ENCODE data around the gene MFSD12.
A peak's percentile ranks its signal among the peaks of the same experiment; 100 is the strongest.
"Not testable (repeated sequence)": the region's sequence is repeated elsewhere in the genome, so short reads cannot be mapped to it uniquely, and the experiment has no call there.

MFSD12 gene

DNA sequence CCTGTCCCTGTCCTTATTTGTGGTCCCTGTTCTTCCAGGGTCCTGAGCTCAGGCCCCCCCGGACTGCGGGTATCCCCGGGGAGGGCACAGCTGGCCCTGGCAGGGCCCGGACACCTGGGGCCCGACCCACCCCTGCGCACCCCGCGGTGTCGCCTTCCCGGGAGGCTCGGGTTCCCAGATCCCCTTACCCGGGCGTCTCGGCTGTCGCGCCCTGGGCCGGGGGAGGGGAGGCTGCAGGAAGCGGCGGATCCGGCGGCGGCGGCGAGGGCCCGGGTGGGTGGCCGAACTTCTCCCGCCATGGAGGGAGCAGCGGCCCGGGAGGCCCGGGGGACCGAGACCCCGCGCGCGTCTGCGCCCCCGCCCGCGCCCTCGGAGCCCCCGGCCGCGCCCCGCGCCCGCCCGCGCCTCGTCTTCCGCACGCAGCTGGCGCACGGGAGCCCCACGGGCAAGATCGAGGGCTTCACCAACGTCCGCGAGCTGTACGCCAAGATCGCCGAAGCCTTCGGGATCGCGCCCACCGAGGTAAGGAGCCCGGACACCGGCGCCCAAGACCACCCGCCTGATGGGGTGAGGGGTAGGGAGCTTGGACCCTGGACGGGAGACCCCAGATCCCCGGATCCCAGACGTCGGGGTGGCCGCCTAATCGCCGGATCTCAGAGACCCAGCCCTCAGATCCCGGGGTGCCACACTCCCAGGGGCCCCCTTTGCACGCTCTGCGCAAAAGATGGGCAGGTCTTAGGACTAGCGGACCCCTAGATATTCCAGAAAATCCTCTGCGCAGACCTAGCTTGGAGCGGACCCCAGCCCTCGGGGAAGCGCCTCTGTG, 28.1 kb upstream of the MFSD12 start, which contains the start of gene GIPC3:
TSS of gene GIPC3 (plus strand) at position 178 of the 826 bp plus-strand sequence. CDS start at position 298, 120 bp downstream.
- Histone ChIP-seq H3K9me3 (ENCODE audit: control insufficient read depth in 1 of 2, low read length in 2 of 2) (no peaks in the 10 kb centered on the region), H3K27ac (ENCODE audit: low read depth, low read length) (no peak within 1 kb of the TSS), H3K27me3 (ENCODE audit: control insufficient read depth in 1 of 2, insufficient read depth in 2 of 2, low read length in 2 of 2) (peaks cover 4 to 5% of the 10 kb centered on the region in 2 donors), H3K36me3 (ENCODE audit: control insufficient read depth in 1 of 2, insufficient read depth in 2 of 2, low read length in 2 of 2) (no peaks in the 10 kb centered on the region), H3K4me1 (ENCODE audit: control insufficient read depth in 1 of 2, insufficient read depth in 2 of 2, low read length in 2 of 2) (no peaks in the 10 kb centered on the region), H3K9ac (ENCODE audit: low read depth in 1 of 2, low read length in 2 of 2) (no peak within 1 kb of the TSS), H3K4me3 (ENCODE audit: low read depth in 1 of 2, low read length in 2 of 2) (peak within 1 kb of the TSS; percentile 13 to 15)

DNA sequence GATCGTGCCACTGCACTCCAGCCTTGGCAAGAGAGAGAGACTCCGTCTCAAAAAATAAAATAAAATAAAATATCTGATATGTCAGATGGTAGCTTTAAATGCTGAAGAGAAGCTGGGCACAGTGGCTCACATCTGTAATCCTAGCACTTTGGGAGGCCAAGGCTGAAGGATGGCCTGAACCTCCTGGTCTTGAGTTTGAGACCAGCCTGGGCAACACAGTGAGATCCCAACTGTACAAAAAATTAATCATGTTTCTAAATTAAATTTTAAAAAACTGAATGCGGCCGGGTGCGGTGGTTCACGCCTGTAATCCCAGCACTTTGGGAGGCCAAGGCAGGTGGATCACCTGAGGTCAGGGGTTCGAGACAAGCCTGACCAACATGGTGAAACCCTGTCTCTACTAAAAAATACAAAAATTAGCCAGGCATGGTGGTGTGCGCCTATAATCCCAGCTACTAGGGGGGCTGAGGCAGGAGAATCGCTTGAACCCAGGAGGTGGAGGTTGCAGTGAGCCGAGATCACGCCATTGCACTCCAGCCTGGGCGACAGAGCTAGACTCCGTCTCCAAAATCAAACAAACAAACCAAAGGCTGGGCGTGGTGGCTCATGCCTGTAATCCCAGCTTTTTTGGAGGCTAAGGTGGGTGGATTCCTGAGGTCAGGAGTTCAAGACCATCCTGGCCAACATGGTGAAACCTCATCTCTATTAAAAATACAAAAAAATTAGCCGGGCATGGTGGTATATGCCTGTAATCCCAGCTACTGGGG, 26.8 kb upstream of the MFSD12 start:
- not testable (repeated sequence) for H3K36me3 ChIP-seq (ENCODE audit: control insufficient read depth in 1 of 2, insufficient read depth in 2 of 2, low read length in 2 of 2); H3K9ac ChIP-seq (ENCODE audit: low read depth in 1 of 2, low read length in 2 of 2); H3K27ac ChIP-seq (ENCODE audit: low read depth, low read length); H3K4me1 ChIP-seq (ENCODE audit: control insufficient read depth in 1 of 2, insufficient read depth in 2 of 2, low read length in 2 of 2); H3K4me3 ChIP-seq (ENCODE audit: low read depth in 1 of 2, low read length in 2 of 2); H3K27me3 ChIP-seq (ENCODE audit: control insufficient read depth in 1 of 2, insufficient read depth in 2 of 2, low read length in 2 of 2); H3K9me3 ChIP-seq (ENCODE audit: control insufficient read depth in 1 of 2, low read length in 2 of 2)

DNA sequence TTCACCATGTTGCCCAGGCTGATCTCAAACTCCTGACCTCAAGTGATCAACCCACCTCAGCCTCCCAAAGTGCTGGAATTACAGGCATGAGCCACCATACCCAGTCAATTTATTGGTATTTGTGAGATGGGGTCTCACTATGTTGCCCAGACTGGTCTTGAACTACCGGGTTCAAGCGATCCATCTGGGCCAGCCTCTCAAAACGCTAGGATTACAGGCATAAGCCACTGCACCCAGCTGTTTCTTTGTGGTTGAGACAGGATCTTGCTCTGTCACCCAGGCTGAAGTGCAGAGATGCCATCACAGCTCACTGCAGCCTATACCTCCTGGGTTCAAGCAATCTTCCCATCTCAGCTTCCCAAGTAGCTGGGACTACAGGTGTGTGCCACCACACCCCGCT, 24.4 kb upstream of the MFSD12 start:
- H3K36me3 ChIP-seq (ENCODE audit: control insufficient read depth in 1 of 2, insufficient read depth in 2 of 2, low read length in 2 of 2); H3K9me3 ChIP-seq (ENCODE audit: control insufficient read depth in 1 of 2, low read length in 2 of 2); H3K4me1 ChIP-seq (ENCODE audit: control insufficient read depth in 1 of 2, insufficient read depth in 2 of 2, low read length in 2 of 2); H3K9ac ChIP-seq (ENCODE audit: low read depth in 1 of 2, low read length in 2 of 2); H3K27me3 ChIP-seq (ENCODE audit: control insufficient read depth in 1 of 2, insufficient read depth in 2 of 2, low read length in 2 of 2); H3K27ac ChIP-seq (ENCODE audit: low read depth, low read length); H3K4me3 ChIP-seq (ENCODE audit: low read depth in 1 of 2, low read length in 2 of 2): not testable (repeated sequence)

DNA sequence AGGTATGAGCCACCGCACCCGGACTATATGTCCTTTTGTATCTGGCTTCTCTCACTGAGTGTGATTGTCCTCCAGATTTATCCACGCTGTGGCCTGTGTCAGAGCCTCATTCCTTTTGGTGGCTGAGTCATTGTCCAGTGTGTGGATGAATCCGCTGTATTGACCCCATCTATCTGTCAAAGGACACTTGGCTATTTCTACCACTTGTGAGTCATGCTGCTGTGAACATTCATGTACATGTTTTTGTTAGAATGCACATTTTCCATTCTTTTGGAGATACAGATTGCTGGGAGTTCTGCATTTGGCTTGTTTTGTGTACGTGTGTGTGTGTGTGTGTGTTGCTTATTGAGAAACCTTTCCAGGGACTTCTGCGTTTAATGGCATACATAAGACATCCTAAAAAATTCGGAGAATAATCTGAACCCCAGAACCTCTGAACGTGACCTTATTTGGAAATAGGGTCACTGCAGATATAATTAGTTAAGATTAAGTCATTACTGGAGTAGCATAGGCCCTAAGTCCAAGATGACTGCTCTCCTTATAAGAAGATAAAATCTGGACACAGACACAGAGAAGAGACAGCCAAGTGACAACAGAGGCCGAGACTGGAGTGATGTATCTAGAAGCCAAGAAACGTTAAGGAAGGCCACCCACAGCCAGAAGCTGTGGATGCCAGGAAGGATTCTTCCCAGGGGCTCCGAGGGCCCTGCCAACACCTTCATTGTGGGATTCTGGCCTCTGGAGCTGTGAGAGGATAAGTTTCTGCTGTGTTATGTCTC, 23.0 kb upstream of the MFSD12 start:
- no peak overlapping the region for H3K4me3 ChIP-seq (ENCODE audit: low read depth in 1 of 2, low read length in 2 of 2)
- H3K27me3 ChIP-seq (ENCODE audit: control insufficient read depth in 1 of 2, insufficient read depth in 2 of 2, low read length in 2 of 2): no peaks in the 10 kb centered on the region
- H3K27ac ChIP-seq (ENCODE audit: low read depth, low read length): peak overlapping the region; percentile 58
- peaks cover 11% of the 10 kb centered on the region in 2 donors for H3K4me1 ChIP-seq (ENCODE audit: control insufficient read depth in 1 of 2, insufficient read depth in 2 of 2, low read length in 2 of 2)
- H3K36me3 ChIP-seq (ENCODE audit: control insufficient read depth in 1 of 2, insufficient read depth in 2 of 2, low read length in 2 of 2): peaks cover 0 to 5% of the 10 kb centered on the region in 2 donors
- no peak overlapping the region for H3K9ac ChIP-seq (ENCODE audit: low read depth in 1 of 2, low read length in 2 of 2)
- H3K9me3 ChIP-seq (ENCODE audit: control insufficient read depth in 1 of 2, low read length in 2 of 2): no peaks in the 10 kb centered on the region

DNA sequence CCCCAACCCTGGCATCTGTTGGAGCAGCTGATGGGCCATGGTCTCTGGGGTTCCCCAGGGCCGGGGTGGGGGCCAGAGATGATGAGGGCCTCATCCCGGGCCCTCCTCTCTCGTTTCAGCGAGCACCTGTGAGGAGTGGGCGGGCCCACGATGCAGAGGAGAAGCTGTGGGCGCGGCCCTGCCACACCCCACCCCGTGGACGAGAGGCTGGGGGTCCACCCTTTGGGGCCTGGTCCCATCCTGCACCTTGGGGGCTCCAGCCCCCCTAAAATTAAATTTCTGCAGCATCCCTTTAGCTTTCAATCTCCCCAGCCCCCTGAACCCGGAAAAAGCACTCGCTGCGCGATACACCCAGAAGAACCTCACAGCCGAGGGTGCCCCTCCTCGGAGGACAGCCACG, 21.0 kb upstream of the MFSD12 start:
- H3K4me3 ChIP-seq (ENCODE audit: low read depth in 1 of 2, low read length in 2 of 2): no peak overlapping the region
- no peaks in the 10 kb centered on the region for H3K9me3 ChIP-seq (ENCODE audit: control insufficient read depth in 1 of 2, low read length in 2 of 2)
- H3K9ac ChIP-seq (ENCODE audit: low read depth in 1 of 2, low read length in 2 of 2): no peak overlapping the region
- peaks cover 11 to 18% of the 10 kb centered on the region in 2 donors for H3K4me1 ChIP-seq (ENCODE audit: control insufficient read depth in 1 of 2, insufficient read depth in 2 of 2, low read length in 2 of 2)
- H3K27me3 ChIP-seq (ENCODE audit: control insufficient read depth in 1 of 2, insufficient read depth in 2 of 2, low read length in 2 of 2): no peaks in the 10 kb centered on the region
- peaks cover 0 to 10% of the 10 kb centered on the region in 2 donors for H3K36me3 ChIP-seq (ENCODE audit: control insufficient read depth in 1 of 2, insufficient read depth in 2 of 2, low read length in 2 of 2)
- H3K27ac ChIP-seq (ENCODE audit: low read depth, low read length): no peak overlapping the region

DNA sequence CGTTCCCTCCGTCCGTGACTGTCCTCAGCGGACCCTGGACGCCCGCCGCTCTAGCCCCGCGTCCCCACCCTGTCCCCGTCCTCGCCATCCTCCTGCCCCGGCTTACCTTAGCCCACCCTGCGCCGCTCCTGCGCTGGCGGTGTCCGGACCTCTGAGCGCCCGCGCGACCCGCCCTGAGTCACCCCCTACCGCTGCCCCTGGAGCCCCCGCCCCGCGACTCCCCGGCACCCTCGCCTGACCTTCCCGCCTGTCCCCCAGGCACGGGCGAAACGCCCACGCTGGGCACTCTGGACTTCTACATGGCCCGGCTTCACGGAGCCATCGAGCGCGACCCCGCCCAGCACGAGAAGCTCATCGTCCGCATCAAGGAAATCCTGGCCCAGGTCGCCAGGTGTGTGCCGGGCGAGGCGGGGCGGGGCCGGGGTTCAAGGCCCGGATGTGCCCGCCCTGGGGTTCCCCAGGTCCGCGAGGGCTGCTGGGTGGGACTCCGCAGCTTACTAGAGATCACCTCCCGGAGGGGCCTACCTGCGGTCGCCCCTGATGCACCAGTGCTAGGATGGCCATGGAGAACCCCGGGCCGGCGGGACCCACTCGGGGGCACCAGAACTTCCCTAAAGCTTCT, 20.4 kb upstream of the MFSD12 start:
- Histone ChIP-seq H3K4me3 (ENCODE audit: low read depth in 1 of 2, low read length in 2 of 2) (no peak overlapping the region), H3K27ac (ENCODE audit: low read depth, low read length) (no peak overlapping the region), H3K27me3 (ENCODE audit: control insufficient read depth in 1 of 2, insufficient read depth in 2 of 2, low read length in 2 of 2) (no peaks in the 10 kb centered on the region), H3K4me1 (ENCODE audit: control insufficient read depth in 1 of 2, insufficient read depth in 2 of 2, low read length in 2 of 2) (peaks cover 11 to 19% of the 10 kb centered on the region in 2 donors), H3K9ac (ENCODE audit: low read depth in 1 of 2, low read length in 2 of 2) (no peak overlapping the region), H3K36me3 (ENCODE audit: control insufficient read depth in 1 of 2, insufficient read depth in 2 of 2, low read length in 2 of 2) (peaks cover 0 to 10% of the 10 kb centered on the region in 2 donors), H3K9me3 (ENCODE audit: control insufficient read depth in 1 of 2, low read length in 2 of 2) (no peaks in the 10 kb centered on the region)

DNA sequence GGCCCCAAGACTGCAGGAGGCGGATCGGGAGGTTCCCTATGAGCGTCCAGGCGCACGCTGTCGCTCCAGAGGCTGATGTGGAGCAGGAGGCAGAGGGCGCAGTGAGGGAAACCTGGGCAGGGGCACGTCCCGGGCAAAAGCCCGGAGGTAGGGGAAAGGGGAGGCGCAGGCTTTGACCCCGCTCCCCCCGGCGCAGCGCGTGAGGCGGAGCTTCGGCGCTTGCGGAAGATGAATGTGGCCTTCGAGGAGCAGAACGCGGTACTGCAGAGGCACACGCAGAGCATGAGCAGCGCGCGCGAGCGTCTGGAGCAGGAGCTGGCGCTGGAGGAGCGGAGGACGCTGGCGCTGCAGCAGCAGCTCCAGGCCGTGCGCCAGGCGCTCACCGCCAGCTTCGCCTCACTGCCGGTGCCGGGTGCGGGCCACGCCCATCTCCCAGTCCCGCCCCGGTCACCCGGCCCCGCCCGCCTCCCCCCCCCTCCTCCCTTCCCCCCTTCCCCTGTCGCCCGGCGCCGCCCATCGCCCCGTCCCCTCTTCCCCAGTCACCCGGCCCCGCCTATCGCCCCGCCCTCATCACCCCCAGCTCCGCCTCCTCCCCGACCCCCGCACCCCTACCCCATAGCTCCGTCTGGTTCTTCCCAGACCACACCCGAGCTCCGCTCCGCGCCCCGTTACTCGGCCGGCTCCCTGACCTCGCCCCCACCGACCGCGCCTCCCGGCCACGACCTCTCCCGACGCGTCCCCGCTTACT, 19.5 kb upstream of the MFSD12 start:
- Histone ChIP-seq H3K27ac (ENCODE audit: low read depth, low read length) (peak overlapping the region; percentile 25), H3K4me1 (ENCODE audit: control insufficient read depth in 1 of 2, insufficient read depth in 2 of 2, low read length in 2 of 2) (peaks cover 16 to 24% of the 10 kb centered on the region in 2 donors), H3K9ac (ENCODE audit: low read depth in 1 of 2, low read length in 2 of 2) (peak overlapping the region; percentile 25 to 51), H3K36me3 (ENCODE audit: control insufficient read depth in 1 of 2, insufficient read depth in 2 of 2, low read length in 2 of 2) (peaks cover 0 to 10% of the 10 kb centered on the region in 2 donors), H3K4me3 (ENCODE audit: low read depth in 1 of 2, low read length in 2 of 2) (peak overlapping the region; percentile 57 to 61), H3K27me3 (ENCODE audit: control insufficient read depth in 1 of 2, insufficient read depth in 2 of 2, low read length in 2 of 2) (no peaks in the 10 kb centered on the region), H3K9me3 (ENCODE audit: control insufficient read depth in 1 of 2, low read length in 2 of 2) (no peaks in the 10 kb centered on the region)

DNA sequence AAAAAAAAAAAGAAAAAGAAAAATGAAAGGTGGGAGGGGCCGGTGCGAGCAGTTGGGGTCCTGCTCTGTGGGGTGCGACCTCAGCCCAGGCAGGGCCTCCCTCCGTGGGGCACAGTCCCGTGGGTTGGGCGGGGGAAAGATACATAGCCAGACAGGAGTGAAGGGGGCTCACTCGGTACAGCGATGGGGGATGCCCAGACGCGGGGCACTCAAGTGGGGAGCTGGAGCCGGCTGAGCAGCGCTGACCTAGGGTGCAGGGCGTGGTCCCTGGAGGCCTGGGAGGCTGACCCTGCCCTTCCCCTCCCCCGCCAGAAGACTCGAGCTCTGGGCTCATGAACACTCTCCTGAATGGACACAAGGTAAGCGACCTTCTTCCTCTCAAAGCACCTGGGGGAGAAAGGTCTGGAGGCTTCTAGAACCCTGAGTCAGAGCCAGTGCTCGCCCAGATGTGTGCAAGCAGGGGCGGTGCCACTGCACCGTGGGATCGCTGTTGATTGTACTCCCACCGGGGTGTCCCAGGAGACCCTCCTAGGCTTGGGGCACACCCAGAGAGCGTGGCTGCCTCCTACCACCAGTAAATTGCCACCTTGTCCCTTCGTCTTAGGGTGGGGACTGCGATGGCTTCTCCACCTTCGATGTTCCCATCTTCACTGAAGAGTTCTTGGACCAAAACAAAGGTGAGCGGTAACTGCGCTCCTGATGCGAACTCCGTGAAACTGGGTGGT, 18.7 kb upstream of the MFSD12 start:
- Histone ChIP-seq H3K27me3 (ENCODE audit: control insufficient read depth in 1 of 2, insufficient read depth in 2 of 2, low read length in 2 of 2) (no peaks in the 10 kb centered on the region), H3K27ac (ENCODE audit: low read depth, low read length) (peak overlapping the region; percentile 25), H3K4me3 (ENCODE audit: low read depth in 1 of 2, low read length in 2 of 2) (peak overlapping the region; percentile 57 to 61), H3K36me3 (ENCODE audit: control insufficient read depth in 1 of 2, insufficient read depth in 2 of 2, low read length in 2 of 2) (peaks cover 0 to 10% of the 10 kb centered on the region in 2 donors), H3K9ac (ENCODE audit: low read depth in 1 of 2, low read length in 2 of 2) (peak overlapping the region; percentile 25 to 51), H3K9me3 (ENCODE audit: control insufficient read depth in 1 of 2, low read length in 2 of 2) (no peaks in the 10 kb centered on the region), H3K4me1 (ENCODE audit: control insufficient read depth in 1 of 2, insufficient read depth in 2 of 2, low read length in 2 of 2) (peaks cover 19 to 26% of the 10 kb centered on the region in 2 donors)

All from duodenal mucosa (tissue), 2 donors.